OCI-LY7 (cell line): ENCODE results near the gene MUC4.

Experiments used
- EZH2phosphoT487 ChIP-seq: fragments of 200-600 bp; sonication (generic); IDR thresholded peaks from 2 replicates; pipeline ENCODE4 v1.6.1; 2018; ENCODE audit warnings: low read depth, borderline replicate concordance, mild to moderate bottlenecking, mixed run types, antibody characterized with exemption, low read length, moderate library complexity, mixed read lengths
- TF ChIP-seq, protein P1 (sequence below): fragments of 200-600 bp; sonication (generic); conservative IDR thresholded peaks from 2 replicates; pipeline ENCODE4 v1.5.1; 2014; ENCODE audit warnings: mild to moderate bottlenecking, antibody characterized with exemption, low read length, moderate library complexity, mixed read lengths

DNA sequence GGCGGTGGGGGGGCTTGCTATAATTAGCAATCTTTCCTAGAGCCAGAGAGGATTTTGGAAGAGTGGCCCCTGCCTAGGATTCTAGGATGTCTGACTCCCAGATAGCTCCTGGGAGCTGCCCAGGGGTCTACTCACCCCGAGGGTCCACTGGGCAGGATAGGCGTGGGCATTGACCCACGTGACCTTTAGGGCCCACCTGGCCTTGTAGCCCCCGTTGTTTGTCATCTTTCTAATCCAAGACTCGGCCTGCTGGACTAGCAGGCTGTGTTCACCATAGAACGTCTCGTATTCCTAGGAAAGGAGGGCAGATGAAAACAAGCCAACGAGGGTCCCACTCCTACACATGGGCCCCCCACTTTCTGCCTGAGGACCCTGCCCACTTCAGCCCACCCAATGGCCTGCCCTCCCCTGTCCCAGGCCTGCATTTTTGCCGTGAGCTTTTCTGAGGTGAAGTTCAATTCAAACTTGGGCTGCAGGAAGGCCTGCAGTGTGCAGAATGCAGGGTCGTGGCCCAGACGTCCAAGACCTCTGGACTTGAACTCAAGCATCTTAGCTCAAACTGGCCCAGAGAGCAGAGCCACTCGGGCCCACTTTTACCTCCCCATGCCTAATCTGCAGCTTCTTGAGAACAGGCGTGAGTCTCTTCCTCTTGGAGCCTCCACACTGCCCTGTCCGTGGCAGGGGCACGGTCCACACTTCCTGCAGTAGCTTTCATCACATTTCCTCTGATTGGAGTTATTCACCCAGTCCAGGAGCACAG lies 41.5 kb downstream of the MUC4 start:
- TF ChIP-seq, protein P1, sequence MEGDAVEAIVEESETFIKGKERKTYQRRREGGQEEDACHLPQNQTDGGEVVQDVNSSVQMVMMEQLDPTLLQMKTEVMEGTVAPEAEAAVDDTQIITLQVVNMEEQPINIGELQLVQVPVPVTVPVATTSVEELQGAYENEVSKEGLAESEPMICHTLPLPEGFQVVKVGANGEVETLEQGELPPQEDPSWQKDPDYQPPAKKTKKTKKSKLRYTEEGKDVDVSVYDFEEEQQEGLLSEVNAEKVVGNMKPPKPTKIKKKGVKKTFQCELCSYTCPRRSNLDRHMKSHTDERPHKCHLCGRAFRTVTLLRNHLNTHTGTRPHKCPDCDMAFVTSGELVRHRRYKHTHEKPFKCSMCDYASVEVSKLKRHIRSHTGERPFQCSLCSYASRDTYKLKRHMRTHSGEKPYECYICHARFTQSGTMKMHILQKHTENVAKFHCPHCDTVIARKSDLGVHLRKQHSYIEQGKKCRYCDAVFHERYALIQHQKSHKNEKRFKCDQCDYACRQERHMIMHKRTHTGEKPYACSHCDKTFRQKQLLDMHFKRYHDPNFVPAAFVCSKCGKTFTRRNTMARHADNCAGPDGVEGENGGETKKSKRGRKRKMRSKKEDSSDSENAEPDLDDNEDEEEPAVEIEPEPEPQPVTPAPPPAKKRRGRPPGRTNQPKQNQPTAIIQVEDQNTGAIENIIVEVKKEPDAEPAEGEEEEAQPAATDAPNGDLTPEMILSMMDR = no peak
- TF ChIP-seq EZH2phosphoT487 = no peak
